Osteoblast (primary cell): ENCODE results near the gene KLHL20. TPM values are rescaled to one million over a fixed set of nuclear protein-coding genes. Genes with fewer than 3 reads are reported as not detected.
"Not testable (repeated sequence)": the region's sequence is repeated elsewhere in the genome, so short reads cannot be mapped to it uniquely, and the experiment has no call there.

Source experiments
- DNase-seq: peaks from one replicate; pipeline ENCODE4 v3.0.0; 2011; ENCODE audit warnings: low spot score, mixed read lengths; ENCODE audit not compliant: insufficient read length; ENCODE audit errors: missing footprints
- H2AFZ ChIP-seq: 2 replicates; pipeline ENCODE4 v1.6.0; 2011; ENCODE audit warnings: mild to moderate bottlenecking, low read length
- H3K27ac ChIP-seq: 2 replicates; pipeline ENCODE4 v1.5.1; 2011; ENCODE audit warnings: mild to moderate bottlenecking, low read depth, low read length, moderate library complexity
- H3K27me3 ChIP-seq: 2 replicates; pipeline ENCODE4 v1.6.0; 2012; ENCODE audit warnings: mild to moderate bottlenecking, control low read depth, inconsistent platforms, low read length, moderate library complexity; ENCODE audit not compliant: insufficient read depth
- H3K36me3 ChIP-seq: 2 replicates; pipeline ENCODE4 v1.5.1; 2011; ENCODE audit warnings: mild to moderate bottlenecking, low read length, control low read depth, moderate library complexity; ENCODE audit not compliant: insufficient read depth
- H3K4me1 ChIP-seq: 2 replicates; pipeline ENCODE4 v1.5.1; 2011; ENCODE audit warnings: mild to moderate bottlenecking, low read length, control low read depth, moderate library complexity; ENCODE audit not compliant: insufficient read depth
- H3K4me2 ChIP-seq: 2 replicates; pipeline ENCODE4 v1.6.0; 2011; ENCODE audit warnings: mild to moderate bottlenecking, low read length; ENCODE audit not compliant: insufficient read depth
- H3K4me3 ChIP-seq: fragments of 200-600 bp; sonication (generic); 3 replicates; pipeline ENCODE4 v1.5.1; 2012; ENCODE audit warnings: mild to moderate bottlenecking, low read length, inconsistent platforms; ENCODE audit not compliant: insufficient read depth
- H3K79me2 ChIP-seq: 2 replicates; pipeline ENCODE4 v1.6.0; 2012; ENCODE audit warnings: mild to moderate bottlenecking, low read length, control low read depth, inconsistent platforms; ENCODE audit not compliant: insufficient read depth
- H3K9me3 ChIP-seq: 2 replicates; pipeline ENCODE4 v1.5.1; 2011; ENCODE audit warnings: low read depth, low read length, control low read depth
- H4K20me1 ChIP-seq: 2 replicates; pipeline ENCODE4 v1.6.0; 2012; ENCODE audit warnings: mild to moderate bottlenecking, low read length, control low read depth; ENCODE audit not compliant: insufficient read depth
- total RNA-seq: library from RNA; depleted of rRNA; stranded (reverse); fragments of >200 nt; gene quantifications from 2 replicates; pipeline ENCODE4 v1.2.3, GENCODE V29; 2012
- TF ChIP-seq, protein P1 (sequence below): IDR thresholded peaks from 2 replicates; pipeline ENCODE4 v1.5.1; 2011; ENCODE audit warnings: mild to moderate bottlenecking, low read depth, low read length, moderate library complexity; ENCODE audit errors: extremely low read depth

KLHL20 gene, protein sequence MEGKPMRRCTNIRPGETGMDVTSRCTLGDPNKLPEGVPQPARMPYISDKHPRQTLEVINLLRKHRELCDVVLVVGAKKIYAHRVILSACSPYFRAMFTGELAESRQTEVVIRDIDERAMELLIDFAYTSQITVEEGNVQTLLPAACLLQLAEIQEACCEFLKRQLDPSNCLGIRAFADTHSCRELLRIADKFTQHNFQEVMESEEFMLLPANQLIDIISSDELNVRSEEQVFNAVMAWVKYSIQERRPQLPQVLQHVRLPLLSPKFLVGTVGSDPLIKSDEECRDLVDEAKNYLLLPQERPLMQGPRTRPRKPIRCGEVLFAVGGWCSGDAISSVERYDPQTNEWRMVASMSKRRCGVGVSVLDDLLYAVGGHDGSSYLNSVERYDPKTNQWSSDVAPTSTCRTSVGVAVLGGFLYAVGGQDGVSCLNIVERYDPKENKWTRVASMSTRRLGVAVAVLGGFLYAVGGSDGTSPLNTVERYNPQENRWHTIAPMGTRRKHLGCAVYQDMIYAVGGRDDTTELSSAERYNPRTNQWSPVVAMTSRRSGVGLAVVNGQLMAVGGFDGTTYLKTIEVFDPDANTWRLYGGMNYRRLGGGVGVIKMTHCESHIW
- total RNA-seq, result 26.4 and 29.8 TPM in 2 replicates

DNA sequence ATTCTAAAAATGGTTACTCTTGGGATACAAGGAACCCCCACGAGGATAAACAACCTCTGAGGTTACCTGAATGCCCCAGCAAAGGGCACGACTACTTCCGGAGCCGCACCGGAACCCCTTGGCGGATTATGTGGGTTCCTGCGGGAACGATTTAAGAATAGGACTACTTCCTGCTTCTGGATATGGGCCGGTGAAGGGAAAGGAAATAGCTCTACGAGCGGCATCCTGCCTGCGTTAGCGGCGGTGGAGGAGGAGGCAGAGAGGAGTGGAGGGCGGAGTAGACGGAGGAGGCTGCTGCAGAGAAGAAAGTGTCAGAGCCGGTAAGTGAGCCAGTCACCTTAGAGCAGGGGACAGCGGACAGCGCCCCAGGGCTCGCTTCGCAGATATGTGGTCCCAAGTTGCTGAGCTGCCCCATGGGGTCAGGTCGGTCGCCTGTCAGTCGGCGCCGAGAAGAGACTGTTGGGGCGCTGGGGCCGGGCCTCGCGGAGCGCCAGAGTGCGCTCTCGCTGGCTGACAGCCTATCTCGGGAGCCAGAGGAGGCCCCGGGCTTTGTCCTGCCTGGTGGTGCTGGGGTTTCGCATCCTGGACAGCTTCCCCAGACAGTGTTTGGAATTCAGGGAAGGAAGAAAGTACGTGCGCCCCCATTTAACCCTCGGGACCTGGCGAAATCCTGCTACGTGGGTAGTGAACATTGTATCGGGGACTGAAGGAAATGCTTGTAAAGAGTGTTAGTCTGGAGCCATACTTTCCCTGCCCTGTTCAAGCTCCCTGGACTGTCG is at the start of gene KLHL20:
KLHL20 (plus strand) TSS at position 223 of the 779 bp plus-strand sequence. CDS start 1,063 bp downstream, outside the sequence.
- no peaks in the 10 kb centered on the region for H3K9me3 ChIP-seq
- peak within 1 kb of the TSS; percentile 100 for H2AFZ ChIP-seq
- H3K27me3 ChIP-seq, result peaks cover 11% of the 10 kb centered on the region
- H3K4me1 ChIP-seq, result peaks cover 14% of the 10 kb centered on the region
- H4K20me1 ChIP-seq, result peaks cover 3% of the 10 kb centered on the region
- H3K4me3 ChIP-seq, result peak within 1 kb of the TSS; percentile 80
- H3K79me2 ChIP-seq, result peaks cover 32% of the 10 kb centered on the region
- H3K4me2 ChIP-seq, result peak within 1 kb of the TSS; percentile 87
- TF ChIP-seq, protein P1, sequence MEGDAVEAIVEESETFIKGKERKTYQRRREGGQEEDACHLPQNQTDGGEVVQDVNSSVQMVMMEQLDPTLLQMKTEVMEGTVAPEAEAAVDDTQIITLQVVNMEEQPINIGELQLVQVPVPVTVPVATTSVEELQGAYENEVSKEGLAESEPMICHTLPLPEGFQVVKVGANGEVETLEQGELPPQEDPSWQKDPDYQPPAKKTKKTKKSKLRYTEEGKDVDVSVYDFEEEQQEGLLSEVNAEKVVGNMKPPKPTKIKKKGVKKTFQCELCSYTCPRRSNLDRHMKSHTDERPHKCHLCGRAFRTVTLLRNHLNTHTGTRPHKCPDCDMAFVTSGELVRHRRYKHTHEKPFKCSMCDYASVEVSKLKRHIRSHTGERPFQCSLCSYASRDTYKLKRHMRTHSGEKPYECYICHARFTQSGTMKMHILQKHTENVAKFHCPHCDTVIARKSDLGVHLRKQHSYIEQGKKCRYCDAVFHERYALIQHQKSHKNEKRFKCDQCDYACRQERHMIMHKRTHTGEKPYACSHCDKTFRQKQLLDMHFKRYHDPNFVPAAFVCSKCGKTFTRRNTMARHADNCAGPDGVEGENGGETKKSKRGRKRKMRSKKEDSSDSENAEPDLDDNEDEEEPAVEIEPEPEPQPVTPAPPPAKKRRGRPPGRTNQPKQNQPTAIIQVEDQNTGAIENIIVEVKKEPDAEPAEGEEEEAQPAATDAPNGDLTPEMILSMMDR, result no peak
- H3K36me3 ChIP-seq, result peaks cover 4% of the 10 kb centered on the region
- H3K27ac ChIP-seq, result peak within 1 kb of the TSS; percentile 66
- DNase-seq, result peak; percentile 90

DNA sequence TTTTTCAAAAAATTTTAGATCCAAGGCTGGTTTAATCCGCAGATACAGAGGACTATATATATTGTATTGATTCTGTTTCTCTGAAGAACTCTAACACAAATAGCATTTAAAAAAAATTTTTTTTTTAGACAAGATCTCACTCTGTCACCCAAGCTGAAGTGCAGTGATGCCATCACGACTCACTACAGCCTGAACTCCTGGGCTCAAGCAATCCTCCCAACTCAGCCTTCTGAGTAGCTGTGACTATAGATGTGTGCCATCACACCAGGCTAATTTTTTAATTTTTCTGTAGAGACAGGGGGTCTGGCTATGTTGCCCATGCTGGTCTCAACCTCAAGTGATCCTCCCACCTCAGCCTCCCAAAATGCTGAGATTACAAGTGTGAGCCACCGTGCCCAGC is 48.1 kb upstream of the KLHL20 start:
- Histone ChIP-seq H4K20me1 (no peaks in the 10 kb centered on the region), H3K79me2 (no peaks in the 10 kb centered on the region), H3K27ac (no peak overlapping the region), H3K9me3 (no peaks in the 10 kb centered on the region), H3K36me3 (no peaks in the 10 kb centered on the region), H3K4me2 (no peak overlapping the region), H3K4me1 (no peaks in the 10 kb centered on the region), H3K27me3 (peaks cover 6% of the 10 kb centered on the region), H3K4me3 (no peak overlapping the region), H2AFZ (no peak overlapping the region)
- no peak for DNase-seq
- TF ChIP-seq, protein P1, result no peak

DNA sequence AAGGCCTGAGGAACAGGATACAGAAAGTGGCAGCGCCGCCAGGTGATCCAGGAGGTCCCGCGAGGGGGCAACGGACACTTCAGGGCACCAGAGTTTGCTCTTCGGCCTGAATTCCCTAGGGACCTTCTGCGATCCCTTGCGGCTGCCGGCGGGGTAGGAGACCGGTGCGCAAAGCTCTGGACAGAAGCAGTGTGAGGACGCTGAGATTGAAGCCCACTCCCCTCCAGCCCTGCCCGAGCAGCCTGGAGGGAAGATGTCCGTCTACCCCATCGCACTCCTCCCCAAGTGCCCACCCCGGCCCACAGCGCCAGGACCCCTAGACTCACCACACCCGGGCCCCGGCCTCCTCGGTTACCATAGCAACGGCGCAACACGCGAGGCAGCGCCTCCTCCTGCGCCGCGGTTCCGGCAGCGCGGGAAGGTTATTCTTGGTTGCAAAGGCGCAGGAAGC is 45.3 kb upstream of the KLHL20 start, which contains the start of gene ANKRD45:
ANKRD45 (minus strand) TSS at position 361 of the 451 bp plus-strand sequence. CDS start 10,433 bp downstream, outside the sequence.
- Histone ChIP-seq H3K9me3 (no peaks in the 10 kb centered on the region), H3K4me2 (peak within 1 kb of the TSS; percentile 84), H3K27me3 (peaks cover 6% of the 10 kb centered on the region), H3K36me3 (no peaks in the 10 kb centered on the region), H3K79me2 (no peaks in the 10 kb centered on the region), H3K27ac (no peak within 1 kb of the TSS), H3K4me3 (peak within 1 kb of the TSS; percentile 65), H4K20me1 (no peaks in the 10 kb centered on the region), H3K4me1 (no peaks in the 10 kb centered on the region), H2AFZ (peak within 1 kb of the TSS; percentile 54)
- DNase-seq, result peak; percentile 65
- TF ChIP-seq, protein P1, result no peak

DNA sequence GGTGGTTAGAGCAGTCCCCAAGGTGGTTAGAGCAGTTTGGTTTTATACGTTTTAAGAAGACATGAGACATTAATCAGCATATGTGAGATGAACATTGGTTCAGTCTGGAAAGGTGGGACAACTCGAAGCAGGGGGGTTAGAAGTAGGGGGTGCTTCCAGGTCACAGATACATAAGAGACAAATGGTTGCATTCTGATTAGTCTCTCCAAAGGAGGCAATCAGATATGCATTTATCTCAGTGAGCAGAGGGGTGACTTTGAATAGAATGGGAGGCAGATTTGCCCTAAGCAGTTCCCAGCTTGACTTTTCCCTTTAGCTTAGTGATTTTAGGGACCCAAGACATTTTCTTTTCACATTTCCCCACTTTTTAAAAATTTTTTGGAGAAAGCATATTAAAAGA is 40.3 kb upstream of the KLHL20 start:
- not testable (repeated sequence) for H3K9me3 ChIP-seq, H3K27ac ChIP-seq, H3K4me2 ChIP-seq, H4K20me1 ChIP-seq, H2AFZ ChIP-seq, H3K4me1 ChIP-seq, H3K4me3 ChIP-seq, DNase-seq, H3K36me3 ChIP-seq, H3K79me2 ChIP-seq, H3K27me3 ChIP-seq

DNA sequence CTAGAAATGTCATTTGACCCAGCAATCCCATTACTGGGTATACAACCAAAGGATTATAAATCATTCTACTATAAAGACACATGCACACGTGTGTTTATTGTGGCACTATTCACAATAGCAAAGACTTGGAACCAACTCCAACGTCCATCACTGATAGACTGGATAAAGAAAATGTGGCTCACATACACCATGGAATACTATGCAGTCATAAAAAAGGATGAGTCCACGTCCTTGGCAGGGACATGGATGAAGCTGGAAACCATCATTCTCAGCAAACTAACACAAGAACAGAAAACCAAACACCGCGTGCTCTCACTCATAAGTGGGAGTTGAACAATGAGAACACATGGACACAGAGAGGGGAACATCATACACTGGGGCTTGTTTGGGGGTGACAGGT is 34.6 kb upstream of the KLHL20 start:
- not testable (repeated sequence) for H3K4me2 ChIP-seq, H3K27me3 ChIP-seq, H3K4me3 ChIP-seq, H2AFZ ChIP-seq, H3K36me3 ChIP-seq, H3K27ac ChIP-seq, H3K9me3 ChIP-seq, H4K20me1 ChIP-seq, H3K79me2 ChIP-seq, DNase-seq, H3K4me1 ChIP-seq
